ENCODE data around the gene OASL. TPM values are rescaled to one million over a fixed set of nuclear protein-coding genes. Genes with fewer than 3 reads are reported as not detected.
"Not testable (repeated sequence)": the region's sequence is repeated elsewhere in the genome, so short reads cannot be mapped to it uniquely, and the experiment has no call there.

Gene OASL
- total RNA-seq, 1 donor from 2014 or later: 0.35 TPM

GRCh38 chr12:121060149-121061001, 21.3 kb upstream of the OASL start:
- intact Hi-C loops (cut with DNase I): no loop called here
- no peak for DNase-seq

DNA sequence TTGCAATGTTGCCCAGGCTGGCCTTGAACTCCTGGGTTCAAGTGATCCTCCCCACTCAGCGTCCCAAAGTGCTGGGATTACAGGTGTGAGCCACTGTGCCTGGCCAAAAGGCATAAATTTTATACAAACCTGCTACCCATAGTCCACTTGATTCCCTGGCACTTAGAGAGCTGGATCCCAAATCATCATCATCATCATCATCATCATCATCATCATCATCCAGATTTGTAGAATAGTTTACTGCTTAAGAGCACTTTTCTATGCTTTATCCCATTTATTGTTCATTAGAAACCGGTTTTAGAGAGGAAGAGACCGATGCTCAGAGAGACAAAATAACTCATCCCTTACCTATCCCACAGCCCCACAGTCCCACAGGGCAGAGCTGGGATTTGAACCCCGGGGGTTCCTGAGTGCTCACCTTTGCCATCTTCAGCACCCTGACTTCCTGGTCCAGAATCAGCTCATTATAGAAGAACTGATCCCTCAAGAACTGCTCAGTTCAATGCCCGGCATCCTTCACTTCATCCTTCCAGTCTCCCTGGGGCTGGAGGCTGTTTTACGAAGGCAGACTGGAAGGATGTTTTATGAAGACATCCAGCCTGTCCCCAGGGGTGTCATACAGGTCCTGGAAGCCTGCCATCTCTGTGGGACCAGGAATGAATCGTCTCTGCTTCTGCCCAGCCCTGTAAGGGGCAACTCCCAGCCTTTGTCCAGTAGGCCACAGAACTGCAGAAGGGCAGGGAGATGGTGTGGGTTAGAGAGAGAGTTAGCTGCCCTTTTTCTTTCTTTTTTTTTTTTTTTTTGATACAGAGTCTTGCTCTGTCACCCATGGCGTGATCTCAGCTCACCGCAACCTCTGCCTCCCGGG, 20.2 kb upstream of the OASL start:
- ATAC-seq (ENCODE audit: poor library complexity) (no peak), DNase-seq (no peak)
- intact Hi-C loops (cut with DNase I): no loop called here

More at GRCh38 chr12:121060149-121061001, 21.3 kb upstream of the OASL start:
- ATAC-seq (ENCODE audit: poor library complexity): peak; percentile 64

DNA sequence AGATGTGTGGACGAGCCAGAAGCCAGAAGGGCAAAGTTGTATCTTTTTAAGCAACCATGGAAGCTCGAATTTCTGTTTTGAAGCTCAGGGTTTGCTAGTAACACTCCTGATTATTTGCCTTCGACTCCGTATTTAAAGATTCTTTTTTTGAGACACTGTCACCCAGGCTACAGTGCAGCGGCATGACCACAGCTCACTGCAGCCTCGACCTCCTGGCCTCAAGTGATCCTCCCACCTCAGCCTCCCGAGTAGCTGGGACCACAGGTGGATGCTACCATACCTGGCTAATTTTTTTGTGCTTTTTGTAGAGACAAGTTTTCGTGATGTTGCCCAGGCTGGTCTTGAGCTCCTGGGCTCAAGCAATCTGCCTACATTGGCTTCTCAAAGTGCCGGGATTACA, 18.7 kb upstream of the OASL start:
- ATAC-seq (ENCODE audit: poor library complexity): no peak
- DNase-seq: no peak

DNA sequence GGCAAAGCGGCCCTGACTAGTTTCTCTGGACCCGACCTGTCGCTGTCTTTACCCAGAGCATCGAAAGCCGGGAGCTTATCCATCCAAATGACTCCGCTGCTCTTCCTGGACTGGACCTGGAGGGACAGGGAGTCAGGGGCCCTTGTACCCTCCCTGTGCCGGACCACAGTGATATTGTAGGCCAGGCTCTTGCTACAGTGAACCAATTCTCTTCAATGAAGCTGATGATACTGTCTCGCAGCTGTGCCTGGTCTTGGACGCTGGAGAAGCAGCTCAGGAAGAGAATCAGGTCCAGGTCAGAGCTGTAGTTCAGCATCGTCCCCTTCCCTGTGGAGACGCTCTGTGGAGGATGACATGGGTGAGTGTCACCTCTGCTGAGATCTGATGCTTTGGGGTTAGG, 14.7 kb upstream of the OASL start:
- ATAC-seq (ENCODE audit: poor library complexity): no peak
- no peak for DNase-seq
- intact Hi-C loops (cut with DNase I): no loop called here

More for the DNA sequence above, 18.7 kb upstream of the OASL start:
- intact Hi-C loops (cut with DNase I): no loop called here

DNA sequence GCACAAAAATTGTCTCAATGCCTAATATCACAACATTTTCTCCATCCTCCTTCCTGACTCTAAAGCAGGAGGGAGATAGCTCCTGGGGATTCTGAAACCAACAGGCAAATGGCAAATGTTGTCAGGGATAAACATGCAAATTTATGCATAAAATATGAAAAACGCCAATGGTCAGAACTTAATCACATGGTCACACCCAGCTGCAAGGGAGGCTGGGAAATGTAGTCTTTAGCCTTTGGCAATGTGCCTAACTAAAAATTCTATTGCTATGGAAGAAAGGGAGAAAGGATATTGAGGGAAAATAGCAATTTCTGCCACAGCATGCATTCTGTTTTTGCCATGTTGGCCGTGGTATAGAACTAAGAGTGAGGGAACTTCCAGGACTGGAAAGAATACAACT, 11.7 kb upstream of the OASL start:
- DNase-seq (no peak), ATAC-seq (ENCODE audit: poor library complexity) (no peak)
- intact Hi-C loops (cut with DNase I): no loop called here

- no peak for DNase-seq
- intact Hi-C loops (cut with DNase I): no loop called here
- no peak for ATAC-seq (ENCODE audit: poor library complexity)
These were observed 9.4 kb upstream of the OASL start for GRCh38 chr12:121048442-121048841.

DNA sequence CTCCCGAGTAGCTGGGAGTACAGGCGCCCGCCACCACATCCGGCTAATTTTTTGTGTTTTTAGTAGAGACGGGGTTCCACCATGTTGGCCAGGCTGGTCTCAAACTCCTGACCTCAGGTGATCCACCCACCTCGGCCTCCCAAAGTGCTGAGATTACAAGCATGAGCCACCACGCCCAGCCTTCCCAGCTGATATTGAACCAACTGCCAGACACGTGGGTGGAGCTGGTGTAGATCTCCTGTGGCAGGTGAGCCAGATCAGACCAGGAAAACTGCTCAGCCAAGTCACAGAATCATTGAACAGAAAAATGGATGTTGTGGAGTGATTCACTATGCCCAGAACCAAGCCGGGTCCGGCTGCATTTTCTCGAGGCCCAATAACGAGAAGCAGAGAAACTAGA, 8.4 kb upstream of the OASL start:
- DNase-seq; ATAC-seq (ENCODE audit: poor library complexity); intact Hi-C loops (cut with DNase I): not testable (repeated sequence)

DNA sequence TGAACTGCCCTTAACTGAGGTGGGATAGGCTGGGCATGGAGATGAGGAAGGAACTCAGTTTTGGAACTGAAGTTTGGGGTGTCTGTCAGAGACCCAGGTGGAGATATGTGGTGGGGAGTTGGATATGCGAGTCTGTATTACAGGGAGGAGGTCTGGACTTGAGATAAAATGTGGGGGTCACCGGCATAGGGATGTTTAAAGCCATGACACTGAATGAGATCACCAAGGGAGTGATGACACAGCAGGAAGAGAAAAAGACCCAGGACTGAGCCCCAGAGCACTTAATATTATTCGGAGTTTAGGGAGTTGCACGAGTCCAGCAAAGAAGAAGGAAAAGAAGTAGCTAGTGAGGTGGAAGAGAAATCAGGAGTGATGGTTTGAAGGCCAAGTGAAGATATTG, 4.0 kb upstream of the OASL start:
- ATAC-seq (ENCODE audit: poor library complexity): no peak
- DNase-seq: no peak
- intact Hi-C loops (cut with DNase I): no loop called here

DNA sequence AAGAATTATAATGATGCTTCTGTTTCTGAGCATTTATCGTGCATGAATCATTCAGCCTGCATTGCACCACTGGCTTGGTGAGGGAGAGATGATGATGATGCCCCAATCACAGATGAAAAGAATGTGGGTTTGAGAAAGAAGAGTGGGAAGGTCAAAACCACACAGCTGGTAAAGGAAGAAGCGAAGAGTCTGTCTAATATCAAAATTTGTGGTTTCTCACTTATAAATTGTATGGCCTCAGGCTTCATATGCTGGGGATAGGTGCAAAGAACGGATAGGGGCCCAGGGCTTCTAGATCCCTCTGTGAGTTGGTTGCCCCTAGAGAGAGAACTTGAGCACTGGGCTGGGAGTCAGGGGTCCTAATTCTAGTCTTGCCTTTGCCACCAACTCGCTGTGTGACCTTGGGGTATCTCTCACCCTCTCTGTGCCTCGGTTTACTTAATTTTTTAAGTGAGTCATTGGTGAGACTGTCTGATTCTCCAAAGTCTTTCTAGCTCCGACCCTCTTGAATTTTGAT, 2.2 kb downstream of the OASL start:
- intact Hi-C loops (cut with DNase I): no loop called here

GRCh38 chr12:121034616-121035305, 4.3 kb downstream of the OASL start:
- DNase-seq (no peak), ATAC-seq (ENCODE audit: poor library complexity) (no peak)
- intact Hi-C loops (cut with DNase I): no loop called here

More for the DNA sequence above, 2.2 kb downstream of the OASL start:
- DNase-seq (no peak), ATAC-seq (ENCODE audit: poor library complexity) (no peak)

GRCh38 chr12:121033625-121034349, 5.3 kb downstream of the OASL start:
- ATAC-seq (ENCODE audit: poor library complexity): no peak
- intact Hi-C loops (cut with DNase I): no loop called here

GRCh38 chr12:121030576-121031212, 8.4 kb downstream of the OASL start:
- intact Hi-C loops (cut with DNase I): no loop called here
- DNase-seq (no peak), ATAC-seq (ENCODE audit: poor library complexity) (no peak)

More at GRCh38 chr12:121033625-121034349, 5.3 kb downstream of the OASL start:
- no peak for DNase-seq

- no peak for ATAC-seq (ENCODE audit: poor library complexity)
- no peak for DNase-seq
- intact Hi-C loops (cut with DNase I): no loop called here
These were observed 12.6 kb downstream of the OASL start for GRCh38 chr12:121026274-121027045.

GRCh38 chr12:121025442-121026226, 13.4 kb downstream of the OASL start:
- ATAC-seq (ENCODE audit: poor library complexity): no peak
- intact Hi-C loops (cut with DNase I): no loop called here
- no peak for DNase-seq

DNA sequence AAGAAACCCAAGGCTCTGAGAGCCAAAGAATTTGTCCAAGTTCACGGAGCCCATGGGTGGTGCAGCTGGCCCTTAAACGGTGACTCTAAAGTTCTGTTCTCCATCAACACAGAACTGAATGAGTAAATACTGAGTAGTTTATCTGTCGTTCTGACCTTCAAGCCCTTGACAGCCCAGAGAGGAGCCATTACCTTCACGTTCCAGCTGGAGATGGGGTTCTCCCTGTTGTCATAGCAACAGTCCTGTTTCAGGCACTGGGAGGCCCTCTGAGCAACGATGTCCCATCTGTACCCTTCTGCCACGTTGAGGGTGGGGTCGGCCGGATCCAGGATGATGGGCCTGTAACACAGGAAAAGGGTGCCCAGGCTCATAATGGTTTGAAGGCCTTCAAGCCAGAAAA, 15.2 kb downstream of the OASL start:
- ATAC-seq (ENCODE audit: poor library complexity) (no peak), DNase-seq (no peak)
- intact Hi-C loops (cut with DNase I): no loop called here

DNA sequence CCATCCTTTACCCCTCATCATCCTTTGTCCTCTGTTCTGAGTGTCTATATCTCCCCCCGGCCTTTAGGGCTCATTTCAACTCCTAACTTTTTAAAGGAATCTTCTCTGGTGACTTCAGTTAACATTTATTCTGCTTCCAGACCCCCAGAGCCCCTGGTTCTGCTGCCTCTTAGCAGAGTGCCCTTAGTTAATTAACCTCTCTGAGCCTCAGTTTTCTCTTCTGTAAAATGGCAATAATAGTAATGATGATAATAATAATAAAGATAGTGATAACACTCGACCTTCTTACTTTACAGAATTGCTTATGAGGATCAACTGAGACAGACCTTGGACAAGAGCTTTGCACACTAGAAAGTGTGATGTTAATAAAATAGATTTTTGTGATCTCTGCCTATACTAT, 16.3 kb downstream of the OASL start:
- no peak for ATAC-seq (ENCODE audit: poor library complexity)
- intact Hi-C loops (cut with DNase I): no loop called here

More for the DNA sequence above, 16.3 kb downstream of the OASL start:
- no peak for DNase-seq
